Measurements from ENCODE around the gene PRKG2. TPM values are rescaled to one million over a fixed set of nuclear protein-coding genes. Genes with fewer than 3 reads are reported as not detected.

PRKG2 gene
- polyA plus RNA-seq, 1 donor from 2014 or later: 0.16 TPM

GRCh38 chr4:81131563-81131962 lies 83.5 kb downstream of the PRKG2 start:
- Histone ChIP-seq H3K36me3 (ENCODE audit: insufficient read depth, low read length) (no peaks in the 10 kb centered on the region), H3K27ac (ENCODE audit: low read length) (no peak overlapping the region), H3K79me2 (replicated peaks; ENCODE audit: insufficient read depth, low read length) (no peaks in the 10 kb centered on the region), H3K9me2 (ENCODE audit: insufficient read depth, low read length) (no peaks in the 10 kb centered on the region), H2AFZ (ENCODE audit: low read depth, low read length) (no peak overlapping the region), H3K27me3 (ENCODE audit: insufficient read depth, low read depth, low read length) (no peaks in the 10 kb centered on the region), H3F3A (ENCODE audit: insufficient read depth, low read length, poor library complexity, severe bottlenecking) (no peaks in the 10 kb centered on the region), H3K4me2 (ENCODE audit: low read length) (no peak overlapping the region), H4K20me1 (ENCODE audit: insufficient read depth) (no peaks in the 10 kb centered on the region), H3K4me3 (ENCODE audit: low read length) (no peak overlapping the region), H3K9me3 (ENCODE audit: low read length) (no peaks in the 10 kb centered on the region), H3K9ac (ENCODE audit: low read length) (no peak overlapping the region)
- TF ChIP-seq MXI1 (conservative IDR thresholded peaks at IDR 0.05; ENCODE audit: poor library complexity, severe bottlenecking): no peak
- no peak for TF ChIP-seq SMC3 (conservative IDR thresholded peaks at IDR 0.05; ENCODE audit: poor library complexity)
- TF ChIP-seq CTCF (IDR thresholded peaks at IDR 0.05; ENCODE audit: poor library complexity, severe bottlenecking): no peak
- no peak for TF ChIP-seq RAD21 (conservative IDR thresholded peaks at IDR 0.05)
- TF ChIP-seq, protein P1, sequence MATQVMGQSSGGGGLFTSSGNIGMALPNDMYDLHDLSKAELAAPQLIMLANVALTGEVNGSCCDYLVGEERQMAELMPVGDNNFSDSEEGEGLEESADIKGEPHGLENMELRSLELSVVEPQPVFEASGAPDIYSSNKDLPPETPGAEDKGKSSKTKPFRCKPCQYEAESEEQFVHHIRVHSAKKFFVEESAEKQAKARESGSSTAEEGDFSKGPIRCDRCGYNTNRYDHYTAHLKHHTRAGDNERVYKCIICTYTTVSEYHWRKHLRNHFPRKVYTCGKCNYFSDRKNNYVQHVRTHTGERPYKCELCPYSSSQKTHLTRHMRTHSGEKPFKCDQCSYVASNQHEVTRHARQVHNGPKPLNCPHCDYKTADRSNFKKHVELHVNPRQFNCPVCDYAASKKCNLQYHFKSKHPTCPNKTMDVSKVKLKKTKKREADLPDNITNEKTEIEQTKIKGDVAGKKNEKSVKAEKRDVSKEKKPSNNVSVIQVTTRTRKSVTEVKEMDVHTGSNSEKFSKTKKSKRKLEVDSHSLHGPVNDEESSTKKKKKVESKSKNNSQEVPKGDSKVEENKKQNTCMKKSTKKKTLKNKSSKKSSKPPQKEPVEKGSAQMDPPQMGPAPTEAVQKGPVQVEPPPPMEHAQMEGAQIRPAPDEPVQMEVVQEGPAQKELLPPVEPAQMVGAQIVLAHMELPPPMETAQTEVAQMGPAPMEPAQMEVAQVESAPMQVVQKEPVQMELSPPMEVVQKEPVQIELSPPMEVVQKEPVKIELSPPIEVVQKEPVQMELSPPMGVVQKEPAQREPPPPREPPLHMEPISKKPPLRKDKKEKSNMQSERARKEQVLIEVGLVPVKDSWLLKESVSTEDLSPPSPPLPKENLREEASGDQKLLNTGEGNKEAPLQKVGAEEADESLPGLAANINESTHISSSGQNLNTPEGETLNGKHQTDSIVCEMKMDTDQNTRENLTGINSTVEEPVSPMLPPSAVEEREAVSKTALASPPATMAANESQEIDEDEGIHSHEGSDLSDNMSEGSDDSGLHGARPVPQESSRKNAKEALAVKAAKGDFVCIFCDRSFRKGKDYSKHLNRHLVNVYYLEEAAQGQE (IDR thresholded peaks at IDR 0.05; ENCODE audit: borderline replicate concordance): no peak
- no peak for TF ChIP-seq TAF1 (IDR thresholded peaks at IDR 0.05; ENCODE audit: low read depth)
- TF ChIP-seq POLR2AphosphoS5 (IDR thresholded peaks at IDR 0.05): no peak
- TF ChIP-seq EZH2 (IDR thresholded peaks at IDR 0.05; ENCODE audit: borderline replicate concordance, insufficient read depth, low read length, poor library complexity, severe bottlenecking): no peak
- no peak for TF ChIP-seq EP300 (conservative IDR thresholded peaks at IDR 0.05; ENCODE audit: poor library complexity, severe bottlenecking)

- Histone ChIP-seq H2AFZ (ENCODE audit: low read depth, low read length) (no peak overlapping the region), H3K36me3 (ENCODE audit: insufficient read depth, low read length) (no peaks in the 10 kb centered on the region), H3K4me2 (ENCODE audit: low read length) (no peak overlapping the region), H3K9me2 (ENCODE audit: insufficient read depth, low read length) (no peaks in the 10 kb centered on the region), H3K27me3 (ENCODE audit: insufficient read depth, low read depth, low read length) (no peaks in the 10 kb centered on the region), H3K27ac (ENCODE audit: low read length) (no peak overlapping the region), H4K20me1 (ENCODE audit: insufficient read depth) (no peaks in the 10 kb centered on the region), H3K9me3 (ENCODE audit: low read length) (no peaks in the 10 kb centered on the region), H3F3A (ENCODE audit: insufficient read depth, low read length, poor library complexity, severe bottlenecking) (no peaks in the 10 kb centered on the region), H3K79me2 (replicated peaks; ENCODE audit: insufficient read depth, low read length) (no peaks in the 10 kb centered on the region), H3K4me3 (ENCODE audit: low read length) (no peak overlapping the region), H3K9ac (ENCODE audit: low read length) (no peak overlapping the region)
- TF ChIP-seq EZH2 (IDR thresholded peaks at IDR 0.05; ENCODE audit: borderline replicate concordance, insufficient read depth, low read length, poor library complexity, severe bottlenecking): no peak
- TF ChIP-seq SMC3 (conservative IDR thresholded peaks at IDR 0.05; ENCODE audit: poor library complexity): no peak
- no peak for TF ChIP-seq CTCF (IDR thresholded peaks at IDR 0.05; ENCODE audit: poor library complexity, severe bottlenecking)
- no peak for TF ChIP-seq POLR2AphosphoS5 (IDR thresholded peaks at IDR 0.05)
These were observed 84.0 kb downstream of the PRKG2 start for GRCh38 chr4:81131066-81131465.

Measured in neural cell (in vitro differentiated cells).